Measurements from ENCODE around the gene GUCD1. TPM values are rescaled to one million over a fixed set of nuclear protein-coding genes. Genes with fewer than 3 reads are reported as not detected.

The GUCD1 gene
- total and polyA plus RNA-seq, 2 experiments from 2014 or later, result 37.2 to 125 TPM

DNA sequence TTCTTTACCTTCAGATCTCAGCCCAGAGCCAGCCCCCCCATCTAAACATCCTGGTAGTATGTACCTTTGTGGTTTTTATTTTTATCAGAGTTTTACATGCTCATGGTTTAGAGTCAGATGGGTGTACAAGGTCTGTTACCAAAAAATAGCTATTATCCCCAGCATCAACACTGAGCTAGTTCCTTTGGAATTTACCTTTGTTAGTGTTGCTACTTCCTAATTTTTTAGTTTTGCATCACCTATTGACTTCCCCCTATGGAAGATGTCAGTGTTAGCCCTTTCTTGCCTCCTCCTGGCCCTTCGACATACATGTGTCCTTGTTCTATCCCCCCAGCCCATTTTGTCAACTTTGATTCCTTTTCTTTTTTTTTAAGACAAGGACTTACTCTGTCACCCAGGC, 52.4 kb downstream of the GUCD1 start:
- TF ChIP-seq EZH2phosphoT487 (IDR thresholded peaks at IDR 0.05; ENCODE audit: insufficient read depth, low read depth) (no peak), EZH2 (IDR thresholded peaks at IDR 0.05; ENCODE audit: insufficient read depth, poor library complexity, severe bottlenecking) (no peak)
- H4K20me1 ChIP-seq (ENCODE audit: insufficient read depth), result no peaks in the 10 kb centered on the region
- no peak for DNase-seq
- 35 to 67% methylated on average over 1 of the region's 1 CpG for WGBS, 2 experiments (ENCODE audit: low coverage in 1 of 2, low lambda C conversion rate in 2 of 2, missing lambda C conversion rate in 2 of 2)
- no peaks in the 10 kb centered on the region for H3K27me3 ChIP-seq (replicated peaks; ENCODE audit: insufficient read depth)
- H3F3A ChIP-seq (ENCODE audit: insufficient read depth), result no peaks in the 10 kb centered on the region
- no peak overlapping the region for H2AFZ ChIP-seq
- no peak overlapping the region for H3K27ac ChIP-seq
- no peaks in the 10 kb centered on the region for H3K9me3 ChIP-seq (ENCODE audit: low read depth)
- no peaks in the 10 kb centered on the region for H3K9me2 ChIP-seq (ENCODE audit: insufficient read depth)
- in situ Hi-C loops (cut with MboI), result loop anchor here (10.0 kb wide), 1 partner anchor 88 kb away; no protein-coding TSS in a partner anchor
- H3K4me2 ChIP-seq (ENCODE audit: unreplicated experiment), result no peak overlapping the region
- H3K36me3 ChIP-seq (ENCODE audit: low read depth), result no peaks in the 10 kb centered on the region
- peaks cover 7% of the 10 kb centered on the region; the same call in 1 of the 2 replicates for H3K4me1 ChIP-seq (ENCODE audit: insufficient read depth)
- no peak overlapping the region for H3K4me3 ChIP-seq
- no peak overlapping the region for H3K9ac ChIP-seq
- H3K79me2 ChIP-seq (ENCODE audit: insufficient read depth), result no peaks in the 10 kb centered on the region

DNA sequence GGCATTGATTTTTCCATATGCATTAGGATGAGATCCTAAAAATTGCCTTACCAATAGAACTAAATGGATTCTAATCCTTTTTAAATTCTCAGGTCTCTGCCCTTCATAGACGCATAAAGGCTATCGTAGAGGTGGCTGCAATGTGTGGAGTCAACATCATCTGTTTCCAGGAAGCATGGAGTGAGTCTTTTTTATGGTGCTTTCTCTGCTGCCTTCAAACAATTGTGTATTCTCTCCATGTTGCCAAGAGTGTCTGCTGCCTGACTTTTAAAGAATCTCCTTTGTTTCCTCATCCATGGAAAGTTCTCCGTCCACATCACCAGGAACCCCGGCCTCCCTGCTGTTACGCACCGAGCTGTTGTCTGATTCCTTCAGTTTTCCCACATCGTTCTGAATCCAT, 52.9 kb downstream of the GUCD1 start:
- no peaks in the 10 kb centered on the region for H3F3A ChIP-seq (ENCODE audit: insufficient read depth)
- DNase-seq, result no peak
- no peak overlapping the region for H3K4me3 ChIP-seq
- in situ Hi-C loops (cut with MboI), result loop anchor here (10.0 kb wide), 1 partner anchor 87 kb away; no protein-coding TSS in a partner anchor
- peaks cover 7% of the 10 kb centered on the region; the same call in 1 of the 2 replicates for H3K4me1 ChIP-seq (ENCODE audit: insufficient read depth)
- H2AFZ ChIP-seq, result no peak overlapping the region
- no peak overlapping the region for H3K4me2 ChIP-seq (ENCODE audit: unreplicated experiment)
- H3K9me3 ChIP-seq (ENCODE audit: low read depth), result no peaks in the 10 kb centered on the region
- H3K27ac ChIP-seq, result no peak overlapping the region
- H3K79me2 ChIP-seq (ENCODE audit: insufficient read depth), result no peaks in the 10 kb centered on the region
- H3K9ac ChIP-seq, result no peak overlapping the region
- H3K27me3 ChIP-seq (replicated peaks; ENCODE audit: insufficient read depth), result no peaks in the 10 kb centered on the region
- H4K20me1 ChIP-seq (ENCODE audit: insufficient read depth), result no peaks in the 10 kb centered on the region
- no peaks in the 10 kb centered on the region for H3K9me2 ChIP-seq (ENCODE audit: insufficient read depth)
- no peak for TF ChIP-seq EZH2phosphoT487 (IDR thresholded peaks at IDR 0.05; ENCODE audit: insufficient read depth, low read depth)
- 66 to 72% methylated on average over 7 of the region's 7 CpGs for WGBS, 2 experiments (ENCODE audit: low coverage in 1 of 2, low lambda C conversion rate in 2 of 2, missing lambda C conversion rate in 2 of 2)
- no peaks in the 10 kb centered on the region for H3K36me3 ChIP-seq (ENCODE audit: low read depth)

DNA sequence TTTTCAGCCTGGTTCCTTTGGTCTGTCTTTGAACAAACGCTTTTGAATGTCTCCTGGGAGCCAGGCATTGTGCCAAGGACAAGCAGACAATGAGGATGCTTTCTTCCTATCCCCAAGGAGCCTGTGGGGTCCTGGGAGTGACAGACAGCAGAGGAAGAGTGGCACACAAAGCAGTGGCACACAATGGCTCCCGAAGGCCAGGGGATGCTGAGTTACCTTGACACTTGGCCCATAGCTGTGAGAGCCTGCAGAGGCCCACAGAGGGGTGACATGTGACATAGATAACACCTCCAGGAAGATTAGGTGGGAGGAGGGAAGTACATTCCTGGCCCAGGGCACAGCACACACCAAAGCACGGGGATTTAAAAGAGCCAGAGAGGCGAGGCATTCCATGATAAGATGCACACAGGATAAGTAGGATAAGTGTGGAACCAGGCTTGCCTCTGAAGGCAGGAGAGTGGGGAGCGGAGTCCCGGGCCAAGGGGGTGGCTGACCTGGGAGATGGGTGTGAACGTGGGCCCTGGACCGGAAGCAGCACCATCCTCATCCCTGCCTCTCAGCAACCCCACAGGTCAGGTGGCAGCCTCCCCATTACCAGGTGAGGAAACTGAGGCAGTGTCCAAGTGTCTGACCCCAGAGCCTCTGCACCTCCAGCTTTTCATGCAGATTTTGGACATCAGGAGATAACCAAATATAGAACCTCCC, 53.5 kb downstream of the GUCD1 start:
- Histone ChIP-seq H3K79me2 (ENCODE audit: insufficient read depth) (no peaks in the 10 kb centered on the region), H3K4me3 (no peak overlapping the region), H3K4me1 (ENCODE audit: insufficient read depth) (peaks cover 7% of the 10 kb centered on the region; the same call in 1 of the 2 replicates), H3K27me3 (replicated peaks; ENCODE audit: insufficient read depth) (no peaks in the 10 kb centered on the region), H4K20me1 (ENCODE audit: insufficient read depth) (no peaks in the 10 kb centered on the region), H3K36me3 (ENCODE audit: low read depth) (no peaks in the 10 kb centered on the region), H3K9me3 (ENCODE audit: low read depth) (no peaks in the 10 kb centered on the region), H3K9ac (no peak overlapping the region), H3K9me2 (ENCODE audit: insufficient read depth) (no peaks in the 10 kb centered on the region), H3K4me2 (ENCODE audit: unreplicated experiment) (no peak overlapping the region), H2AFZ (no peak overlapping the region), H3F3A (ENCODE audit: insufficient read depth) (no peaks in the 10 kb centered on the region), H3K27ac (no peak overlapping the region)
- DNase-seq, result no peak
- no peak for TF ChIP-seq EZH2phosphoT487 (IDR thresholded peaks at IDR 0.05; ENCODE audit: insufficient read depth, low read depth)
- TF ChIP-seq EZH2 (IDR thresholded peaks at IDR 0.05; ENCODE audit: insufficient read depth, poor library complexity, severe bottlenecking), result no peak
- 65 to 69% methylated on average over 8 of the region's 8 CpGs for WGBS, 2 experiments (ENCODE audit: low coverage in 1 of 2, low lambda C conversion rate in 2 of 2, missing lambda C conversion rate in 2 of 2)
- in situ Hi-C loops (cut with MboI), result loop anchor here (10.0 kb wide), 1 partner anchor 87 kb away; no protein-coding TSS in a partner anchor

DNA sequence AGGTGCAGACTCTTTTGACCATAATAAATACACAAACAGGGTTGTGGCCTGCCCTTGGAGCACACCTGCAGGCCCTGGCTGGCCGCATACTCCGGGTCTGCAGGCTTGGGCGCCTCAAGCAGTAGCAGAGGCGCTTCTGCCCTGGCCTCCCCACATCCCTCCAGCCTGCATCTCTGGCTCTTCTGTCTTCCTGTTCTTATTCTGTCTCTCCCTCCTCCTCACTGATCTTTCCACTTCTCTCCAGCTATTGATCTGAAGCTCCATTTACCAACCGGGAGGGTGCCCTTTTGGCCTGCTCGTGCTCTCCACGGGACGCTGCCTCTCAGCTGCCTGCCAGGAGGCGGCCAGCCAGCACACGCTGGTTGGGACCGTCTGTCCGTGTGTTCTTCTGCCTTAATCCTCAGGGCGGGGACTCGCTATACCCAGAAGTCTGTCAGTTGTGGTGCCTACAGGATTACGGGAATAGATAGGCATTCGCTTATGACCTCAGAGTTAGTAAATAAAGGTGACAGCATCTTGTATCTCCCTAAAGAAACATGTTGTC, 54.6 kb downstream of the GUCD1 start:
- no peak overlapping the region for H3K27ac ChIP-seq
- no peak for DNase-seq
- in situ Hi-C loops (cut with MboI), result loop anchor here (10.0 kb wide), 1 partner anchor 86 kb away; no protein-coding TSS in a partner anchor

More for the DNA sequence above, 54.6 kb downstream of the GUCD1 start:
- WGBS, 2 experiments (ENCODE audit: low coverage in 1 of 2, low lambda C conversion rate in 2 of 2, missing lambda C conversion rate in 2 of 2), result 70 to 72% methylated on average over 16 of the region's 16 CpGs
- no peaks in the 10 kb centered on the region for H3K9me3 ChIP-seq (ENCODE audit: low read depth)
- no peak overlapping the region for H3K9ac ChIP-seq
- no peaks in the 10 kb centered on the region for H3F3A ChIP-seq (ENCODE audit: insufficient read depth)
- H3K4me3 ChIP-seq, result no peak overlapping the region
- no peaks in the 10 kb centered on the region for H4K20me1 ChIP-seq (ENCODE audit: insufficient read depth)
- TF ChIP-seq EZH2 (IDR thresholded peaks at IDR 0.05; ENCODE audit: insufficient read depth, poor library complexity, severe bottlenecking) (no peak), EZH2phosphoT487 (IDR thresholded peaks at IDR 0.05; ENCODE audit: insufficient read depth, low read depth) (no peak)
- no peaks in the 10 kb centered on the region for H3K27me3 ChIP-seq (replicated peaks; ENCODE audit: insufficient read depth)
- no peaks in the 10 kb centered on the region for H3K36me3 ChIP-seq (ENCODE audit: low read depth)
- H3K9me2 ChIP-seq (ENCODE audit: insufficient read depth), result no peaks in the 10 kb centered on the region
- H3K4me1 ChIP-seq (ENCODE audit: insufficient read depth), result peaks cover 7% of the 10 kb centered on the region; the same call in 1 of the 2 replicates
- no peaks in the 10 kb centered on the region for H3K79me2 ChIP-seq (ENCODE audit: insufficient read depth)
- no peak overlapping the region for H3K4me2 ChIP-seq (ENCODE audit: unreplicated experiment)
- no peak overlapping the region for H2AFZ ChIP-seq

Data from GM23248 (cell line).